Kidney (tissue), 14 donors: ENCODE measurements around the gene IQCK. TPM values are rescaled to one million over a fixed set of nuclear protein-coding genes. Genes with fewer than 3 reads are reported as not detected.

Experiments used
- DNase-seq, 5 donors: peaks; one replicate each; pipeline ENCODE4 v3.0.0-alpha.2; 2013 to 2020
- FAIRE-seq: peaks from 2 replicates; lab custom pipeline; 2012; peaks lifted over from hg19 to GRCh38; lab: Jason Lieb, UNC
- H3K27ac ChIP-seq, 2 donors: one replicate each; pipeline ENCODE4 v1.7.0; 2013; ENCODE audit warnings: low read depth in 2 of 2, low read length in 2 of 2, inconsistent platforms in 1 of 2
- H3K27me3 ChIP-seq: one replicate; pipeline ENCODE4 v1.7.1; 2013; ENCODE audit warnings: low read length, inconsistent platforms; ENCODE audit not compliant: control insufficient read depth, insufficient read depth
- H3K36me3 ChIP-seq, 3 donors: one replicate each; pipeline versions ENCODE4 v1.7.0 to v1.7.1; 2013; ENCODE audit warnings: low read length in 3 of 3, control low read depth in 1 of 3, inconsistent platforms in 1 of 3; ENCODE audit not compliant: insufficient read depth in 3 of 3, control insufficient read depth in 2 of 3
- H3K4me1 ChIP-seq, 3 donors: one replicate each; pipeline versions ENCODE4 v1.7.0 to v1.7.1; 2013; ENCODE audit warnings: low read length in 3 of 3, inconsistent platforms in 1 of 3, low read depth in 1 of 3; ENCODE audit not compliant: control insufficient read depth in 2 of 3, insufficient read depth in 2 of 3
- H3K4me3 ChIP-seq, 3 donors: one replicate each; pipeline versions ENCODE4 v1.7.0 to v1.8.1; 2013; ENCODE audit warnings: low read length in 3 of 3, control low read depth in 1 of 3, inconsistent platforms in 1 of 3
- H3K9ac ChIP-seq, 3 donors: one replicate each; pipeline versions ENCODE4 v1.7.0 to v1.7.1; 2013; ENCODE audit warnings: low read length in 3 of 3, control low read depth in 1 of 3, inconsistent platforms in 1 of 3
- H3K9me3 ChIP-seq, 3 donors: one replicate each; pipeline versions ENCODE4 v1.7.0 to v1.7.1; 2013; ENCODE audit warnings: low read length in 3 of 3, control low read depth in 1 of 3, inconsistent platforms in 1 of 3; ENCODE audit not compliant: control insufficient read depth in 2 of 3, insufficient read depth in 1 of 3
- intact Hi-C: fragments of 100-400 bp; cut with DNase I; formaldehyde crosslinking; loops from one replicate; pipeline ENCODE4 v1.11.1; 2022
- polyA plus RNA-seq: library from polyadenylated mRNA; stranded (reverse); fragments of 350-450 nt; fragmentation: Illumina TruSeq; extraction: RNeasy Lipid Tissue Mini Kit (QIAGEN cat#74804); gene quantifications from one replicate; pipeline ENCODE4 v1.2.3, GENCODE V29; 2014; ENCODE audit warnings: low read depth, low replicate concordance; ENCODE audit not compliant: insufficient read depth
- total RNA-seq: library from RNA; stranded (reverse); fragmentation: NEBNext Ultra II Directional; extraction: Animal tissue kit (Norgen Biotek cat#: 25700); gene quantifications from one replicate; pipeline ENCODE4 v1.2.1, GENCODE V29; 2021
- TF ChIP-seq, protein P1 (sequence below): IDR thresholded peaks from 3 replicates; pipeline ENCODE4 v1.5.1; 2012; ENCODE audit warnings: mild to moderate bottlenecking, moderate library complexity, borderline replicate concordance; ENCODE audit not compliant: insufficient read depth; ENCODE audit errors: extremely low read depth
- donor health status: control.
- donor health status: control.
- donor health status: control.
- donor health status: control.
- donor health status: control.
- donor health status: DM: yes; HTN: yes; CAD: no.
- donor health status: Normal renal cell carcinoma (clear cell type).

Gene IQCK
- total and polyA plus RNA-seq, 2 donors from 2014 or later = 35.4 to 38.1 TPM

DNA sequence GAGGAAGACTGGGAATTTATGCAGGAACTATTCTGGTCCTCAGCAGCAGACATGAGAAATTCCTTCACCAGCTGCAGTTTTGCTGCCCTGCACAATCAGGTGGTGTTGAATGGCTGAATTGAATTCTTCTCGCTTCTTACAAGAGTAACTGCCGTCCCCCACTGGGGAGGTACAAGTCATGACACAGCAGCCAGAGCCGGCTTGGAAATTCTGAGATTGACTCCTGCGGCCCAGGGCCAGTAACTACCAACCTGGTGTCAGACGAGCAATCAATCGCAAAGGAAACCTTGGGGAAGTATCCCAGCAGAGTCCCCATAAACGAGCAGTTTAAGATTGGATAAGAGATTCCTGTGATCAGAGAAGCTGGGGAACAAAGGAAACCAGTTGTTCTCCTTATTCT, 30.8 kb upstream of the IQCK start:
- H3K4me3 ChIP-seq = no peak overlapping the region
- H3K36me3 ChIP-seq = peaks cover 11 to 26% (median 16%) of the 10 kb centered on the region in 3 donors
- DNase-seq (no peak), FAIRE-seq (no peak)
- H3K9ac ChIP-seq = no peak overlapping the region
- no peak overlapping the region for H3K27ac ChIP-seq
- TF ChIP-seq, protein P1, sequence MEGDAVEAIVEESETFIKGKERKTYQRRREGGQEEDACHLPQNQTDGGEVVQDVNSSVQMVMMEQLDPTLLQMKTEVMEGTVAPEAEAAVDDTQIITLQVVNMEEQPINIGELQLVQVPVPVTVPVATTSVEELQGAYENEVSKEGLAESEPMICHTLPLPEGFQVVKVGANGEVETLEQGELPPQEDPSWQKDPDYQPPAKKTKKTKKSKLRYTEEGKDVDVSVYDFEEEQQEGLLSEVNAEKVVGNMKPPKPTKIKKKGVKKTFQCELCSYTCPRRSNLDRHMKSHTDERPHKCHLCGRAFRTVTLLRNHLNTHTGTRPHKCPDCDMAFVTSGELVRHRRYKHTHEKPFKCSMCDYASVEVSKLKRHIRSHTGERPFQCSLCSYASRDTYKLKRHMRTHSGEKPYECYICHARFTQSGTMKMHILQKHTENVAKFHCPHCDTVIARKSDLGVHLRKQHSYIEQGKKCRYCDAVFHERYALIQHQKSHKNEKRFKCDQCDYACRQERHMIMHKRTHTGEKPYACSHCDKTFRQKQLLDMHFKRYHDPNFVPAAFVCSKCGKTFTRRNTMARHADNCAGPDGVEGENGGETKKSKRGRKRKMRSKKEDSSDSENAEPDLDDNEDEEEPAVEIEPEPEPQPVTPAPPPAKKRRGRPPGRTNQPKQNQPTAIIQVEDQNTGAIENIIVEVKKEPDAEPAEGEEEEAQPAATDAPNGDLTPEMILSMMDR = no peak
- peaks cover 0 to 2% (median 0%) of the 10 kb centered on the region in 3 donors for H3K9me3 ChIP-seq
- no peaks in the 10 kb centered on the region for H3K4me1 ChIP-seq
- no peaks in the 10 kb centered on the region for H3K27me3 ChIP-seq
- intact Hi-C loops = no loop called here

GRCh38 chr16:19688396-19689024, 29.6 kb upstream of the IQCK start:
- Histone ChIP-seq H3K4me3 (no peak overlapping the region), H3K27ac (no peak overlapping the region), H3K4me1 (no peaks in the 10 kb centered on the region), H3K9me3 (peaks cover 0 to 2% (median 0%) of the 10 kb centered on the region in 3 donors), H3K36me3 (peaks cover 8 to 22% (median 12%) of the 10 kb centered on the region in 3 donors), H3K27me3 (no peaks in the 10 kb centered on the region), H3K9ac (no peak overlapping the region)
- FAIRE-seq = no peak
- no peak for DNase-seq
- TF ChIP-seq, protein P1 = no peak
- intact Hi-C loops = no loop called here

GRCh38 chr16:19689342-19689741, 28.7 kb upstream of the IQCK start:
- Histone ChIP-seq H3K27me3 (no peaks in the 10 kb centered on the region), H3K9ac (no peak overlapping the region), H3K4me3 (no peak overlapping the region), H3K36me3 (peaks cover 6 to 15% (median 12%) of the 10 kb centered on the region in 3 donors), H3K9me3 (peaks cover 0 to 2% (median 0%) of the 10 kb centered on the region in 3 donors), H3K27ac (no peak overlapping the region), H3K4me1 (no peaks in the 10 kb centered on the region)
- FAIRE-seq (no peak), DNase-seq (no peak)
- intact Hi-C loops = no loop called here
- TF ChIP-seq, protein P1 = no peak
